NCI-H524 treated with DMSO at 0.1 percent for 48 hours (cell line): ENCODE data around the gene HOXA2.

Experiments used
- DNase-seq: peaks from one replicate; lab custom pipeline; 2025; lab: John Stamatoyannopoulos, UW

Gene HOXA2

GRCh38 chr7:27124902-27125689 lies 22.6 kb upstream of the HOXA2 start:
- no peak for DNase-seq

GRCh38 chr7:27124096-27124901 lies 21.8 kb upstream of the HOXA2 start:
- no peak for DNase-seq

DNA sequence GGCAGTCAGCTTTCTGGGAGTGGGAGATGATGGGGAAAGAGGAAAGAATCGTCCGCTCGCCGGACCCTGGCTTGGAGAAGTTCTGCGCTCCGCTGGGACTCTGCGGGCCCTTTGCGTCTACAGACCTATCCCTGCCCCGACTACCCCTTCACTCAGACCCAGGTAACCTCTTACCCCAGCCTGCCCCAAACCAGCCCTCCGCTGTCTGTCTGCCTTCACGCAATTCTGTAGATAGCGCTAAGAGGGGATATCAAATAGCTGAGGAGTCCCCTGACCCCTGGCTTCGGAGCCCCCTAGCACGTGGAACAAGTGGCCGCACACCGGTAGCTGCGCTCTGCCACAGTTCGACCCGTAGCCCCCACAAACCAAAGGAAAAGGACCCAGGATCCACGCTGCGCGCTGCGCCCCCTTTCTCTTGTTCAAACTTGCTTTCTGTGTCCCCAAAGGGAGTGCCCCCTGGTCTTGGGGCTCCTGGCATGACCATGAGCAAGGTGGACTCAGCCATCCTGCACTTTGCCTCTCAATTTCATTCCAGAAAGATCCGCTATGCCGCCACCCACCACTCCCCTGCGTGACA lies 21.1 kb upstream of the HOXA2 start:
- no peak for DNase-seq

GRCh38 chr7:27123007-27123476 lies 20.6 kb upstream of the HOXA2 start:
- DNase-seq: no peak

DNA sequence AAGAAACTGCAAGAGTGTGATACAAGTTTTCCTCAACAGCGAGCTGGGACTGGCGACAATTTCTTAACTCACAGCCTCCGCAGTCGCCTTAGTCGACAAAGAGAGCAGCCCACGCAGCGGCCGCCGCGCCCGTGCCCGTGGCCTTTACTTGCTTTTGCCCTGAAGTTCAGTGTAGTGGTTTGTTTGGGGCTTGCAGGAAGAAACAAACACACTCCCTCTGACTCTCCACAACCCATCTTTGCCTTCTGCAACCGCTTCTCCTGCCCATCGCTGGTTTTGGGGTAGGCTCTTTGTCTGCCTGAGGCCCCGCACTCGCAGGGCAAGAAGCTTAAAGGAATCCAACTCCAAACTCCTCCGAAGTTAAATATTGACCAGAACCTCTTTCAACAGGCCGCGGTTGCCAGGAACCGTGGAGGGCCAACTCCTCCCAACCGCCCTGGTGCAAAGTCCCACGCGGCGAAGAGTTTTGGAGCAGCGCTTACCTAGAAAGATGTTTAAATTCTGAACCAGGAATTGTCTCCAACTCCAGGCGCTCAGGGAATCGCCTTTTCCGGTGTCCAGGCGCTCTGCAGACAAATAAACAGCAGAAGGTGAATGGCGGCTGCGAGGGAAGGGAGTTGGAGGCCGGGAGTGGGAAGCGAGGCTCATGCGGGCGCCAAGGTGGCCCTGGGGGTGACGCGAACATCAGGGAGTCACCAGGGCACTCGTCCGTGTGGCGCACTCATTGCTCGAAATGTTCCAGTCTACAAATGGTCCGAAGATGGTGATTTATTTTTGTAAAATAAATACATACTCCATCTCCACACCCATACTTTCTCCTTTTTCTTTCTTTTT lies 19.8 kb upstream of the HOXA2 start:
- DNase-seq: no peak

GRCh38 chr7:27121684-27122076 lies 19.2 kb upstream of the HOXA2 start:
- no peak for DNase-seq

DNA sequence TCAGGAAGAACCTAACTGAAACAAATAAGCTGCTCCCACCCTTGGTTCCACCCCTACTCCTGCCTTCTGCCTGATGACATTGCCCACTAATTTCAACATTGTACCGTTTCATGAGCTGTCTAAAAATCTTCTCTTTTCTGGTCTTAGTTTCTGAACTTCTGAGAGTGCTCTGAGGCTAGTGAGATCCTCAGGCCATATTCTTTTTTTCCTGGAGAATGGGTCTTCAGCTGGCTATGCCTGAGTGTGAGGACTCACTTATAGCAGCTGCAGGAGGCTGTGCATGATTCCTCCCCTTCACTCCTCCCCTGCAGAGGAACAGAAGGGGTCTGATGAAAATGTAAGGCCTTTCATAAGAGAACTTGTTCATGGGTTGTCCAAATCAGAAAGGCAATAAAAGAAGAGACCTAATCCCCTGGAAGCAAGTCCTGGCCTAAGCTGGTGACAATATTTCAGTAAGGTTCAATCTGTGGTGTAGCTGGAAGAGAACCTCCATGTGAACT lies 17.0 kb upstream of the HOXA2 start:
- DNase-seq: no peak

GRCh38 chr7:27118580-27118979 lies 16.1 kb upstream of the HOXA2 start:
- DNase-seq: no peak

DNA sequence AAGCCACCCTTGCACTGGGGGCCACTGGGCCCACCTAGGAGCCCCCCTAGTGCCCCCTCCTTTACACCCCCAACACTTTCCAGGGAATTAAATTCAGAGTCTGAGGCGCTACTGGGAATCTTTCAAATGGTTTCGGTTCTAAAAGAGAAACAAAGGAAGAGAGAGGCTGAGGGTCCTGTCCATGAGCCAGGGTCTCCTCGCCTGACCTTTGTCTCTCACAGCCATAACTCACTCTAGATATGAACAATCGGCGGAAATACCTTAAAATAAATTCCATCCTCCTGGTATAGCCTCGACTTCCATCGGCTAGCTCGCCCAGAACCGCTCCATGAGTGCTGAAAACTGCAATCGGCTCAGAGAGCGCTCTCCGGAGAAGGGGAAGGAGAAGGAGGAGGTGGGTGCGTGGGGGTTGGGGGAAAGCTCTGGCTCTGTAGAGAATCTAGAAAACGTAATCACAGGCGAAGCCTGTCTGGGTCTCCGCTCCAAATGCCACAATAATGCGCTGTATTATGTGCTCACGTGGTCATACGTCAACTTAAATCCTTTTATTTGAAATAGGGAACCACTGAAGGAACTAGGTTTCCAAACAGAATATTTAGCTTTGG lies 15.5 kb upstream of the HOXA2 start:
- DNase-seq: no peak

DNA sequence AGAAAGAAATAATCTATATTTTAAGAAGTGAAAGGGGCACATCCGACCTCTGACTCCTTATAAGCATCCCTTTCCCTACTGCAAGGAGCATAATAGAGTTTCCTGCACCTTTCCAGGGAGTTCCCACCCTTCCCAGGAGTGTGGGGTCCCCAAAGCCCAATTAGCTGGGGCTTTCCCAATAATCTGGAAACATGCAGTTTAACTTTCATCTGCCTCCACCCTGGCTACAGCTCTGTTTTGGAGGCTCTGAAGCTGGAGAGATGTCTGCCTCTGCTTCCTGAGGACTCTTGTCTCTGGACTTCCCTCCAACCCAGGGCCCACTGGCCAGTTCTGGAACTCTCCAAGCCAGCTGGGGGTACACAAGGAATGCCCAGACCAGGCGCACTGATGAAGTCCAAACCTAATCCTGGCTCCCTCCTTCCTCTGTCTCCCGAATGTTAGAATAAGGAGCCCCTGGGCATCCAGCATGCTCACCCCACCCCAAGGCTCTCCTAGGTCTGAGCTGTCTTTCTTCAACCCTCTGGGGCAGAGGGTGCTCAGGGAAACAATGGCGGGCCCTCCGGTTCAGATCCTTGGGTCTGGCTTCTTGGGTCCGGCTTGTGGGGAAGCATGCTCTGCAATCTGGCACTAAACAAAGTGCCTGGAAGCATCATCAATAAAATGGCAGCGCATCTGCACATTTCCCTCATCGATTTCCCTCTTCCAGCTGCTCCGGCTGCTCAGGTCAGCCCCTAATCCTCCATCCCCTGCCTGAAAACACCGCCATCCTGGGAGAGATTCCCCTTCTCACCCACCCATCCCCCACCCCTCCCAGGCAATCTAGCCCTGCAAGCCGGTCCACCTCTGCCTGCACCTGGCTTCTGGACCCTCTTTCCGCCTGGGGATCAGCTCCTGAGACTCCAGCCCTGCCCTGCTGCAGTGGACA lies 14.7 kb upstream of the HOXA2 start:
- no peak for DNase-seq

DNA sequence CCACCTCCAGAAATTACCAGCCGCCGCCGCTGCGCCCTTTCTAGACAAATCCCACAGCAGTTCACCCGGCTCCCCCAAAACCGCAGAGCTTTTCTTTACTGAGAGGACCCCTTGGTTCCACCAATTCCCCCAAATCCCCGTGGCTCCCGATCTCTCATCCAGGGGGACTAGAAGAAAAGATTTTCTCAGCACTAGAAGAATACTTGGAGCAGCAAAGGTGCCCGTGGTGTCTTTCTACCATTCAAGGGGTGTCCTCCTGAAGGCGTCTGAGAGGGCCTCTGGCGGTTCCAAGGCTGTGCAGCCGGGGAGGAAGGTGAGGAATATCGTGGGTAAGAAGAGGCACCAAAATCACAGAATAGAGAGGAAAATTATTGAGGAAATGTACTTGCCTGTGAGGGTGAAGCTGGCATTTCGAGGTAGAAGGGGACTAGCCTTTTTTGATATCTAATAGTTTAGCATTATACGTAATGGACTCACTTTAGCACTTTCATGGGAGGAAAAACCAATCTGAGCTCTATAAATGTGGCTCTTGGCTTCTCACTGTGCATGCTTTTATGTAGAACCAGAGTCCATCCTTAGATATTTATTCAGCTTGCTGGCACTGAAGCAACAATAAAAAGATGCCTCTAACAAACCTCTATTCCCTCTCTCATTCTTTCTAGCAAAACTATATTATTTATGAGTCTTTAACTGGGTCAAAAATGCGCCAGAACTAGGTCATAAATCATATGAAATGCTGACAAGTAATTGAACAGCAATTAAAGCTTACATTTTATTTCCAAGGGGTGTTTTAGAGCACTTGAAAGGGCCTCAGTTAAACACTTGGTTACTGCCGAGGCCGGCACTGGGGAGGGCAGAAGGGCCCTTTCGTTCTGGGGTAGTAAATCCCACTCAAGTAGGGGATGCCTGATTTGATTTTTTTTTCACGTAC lies 13.8 kb upstream of the HOXA2 start:
- DNase-seq: no peak

DNA sequence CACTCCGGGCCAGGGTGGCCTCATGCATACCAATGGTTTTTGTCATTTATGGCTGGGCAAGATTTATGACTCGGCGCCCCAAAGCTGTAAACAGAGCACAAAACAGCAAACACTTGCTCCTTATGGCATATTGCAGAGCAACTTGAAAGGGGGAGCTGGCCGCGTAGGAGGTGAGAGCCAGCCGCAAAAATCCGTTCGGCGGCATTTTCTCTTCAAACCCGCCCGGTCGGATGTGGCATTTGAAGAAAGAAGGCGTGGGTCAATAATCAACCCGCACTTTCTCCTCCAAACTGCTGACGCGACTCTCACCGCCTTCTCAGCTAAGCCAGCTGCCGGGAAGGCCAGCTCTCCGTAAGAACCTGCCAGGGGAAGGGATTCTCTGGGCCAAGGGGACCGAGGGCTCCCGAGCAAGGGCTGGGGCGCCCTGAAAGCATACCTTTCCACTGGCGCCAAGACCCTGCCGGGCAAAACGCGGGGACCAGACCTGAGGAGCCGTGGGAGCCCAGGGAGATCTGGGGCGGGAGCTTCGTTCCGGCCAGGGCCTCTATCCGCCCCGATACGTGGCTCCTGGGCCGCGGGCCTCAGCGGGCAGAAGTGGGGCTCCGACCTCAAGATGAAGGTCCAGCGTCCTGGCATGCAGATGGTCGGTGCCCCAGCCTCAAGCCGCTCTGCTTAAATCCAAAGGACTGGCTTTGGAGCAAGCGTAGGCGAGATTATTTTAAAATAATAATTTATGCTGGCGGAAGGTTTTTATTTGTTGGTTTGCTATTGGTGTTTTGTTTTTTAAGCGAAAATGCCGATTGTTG lies 12.9 kb upstream of the HOXA2 start:
- no peak for DNase-seq

GRCh38 chr7:27114881-27115220 lies 12.4 kb upstream of the HOXA2 start:
- DNase-seq: no peak

GRCh38 chr7:27113991-27114769 lies 11.7 kb upstream of the HOXA2 start:
- DNase-seq: no peak

DNA sequence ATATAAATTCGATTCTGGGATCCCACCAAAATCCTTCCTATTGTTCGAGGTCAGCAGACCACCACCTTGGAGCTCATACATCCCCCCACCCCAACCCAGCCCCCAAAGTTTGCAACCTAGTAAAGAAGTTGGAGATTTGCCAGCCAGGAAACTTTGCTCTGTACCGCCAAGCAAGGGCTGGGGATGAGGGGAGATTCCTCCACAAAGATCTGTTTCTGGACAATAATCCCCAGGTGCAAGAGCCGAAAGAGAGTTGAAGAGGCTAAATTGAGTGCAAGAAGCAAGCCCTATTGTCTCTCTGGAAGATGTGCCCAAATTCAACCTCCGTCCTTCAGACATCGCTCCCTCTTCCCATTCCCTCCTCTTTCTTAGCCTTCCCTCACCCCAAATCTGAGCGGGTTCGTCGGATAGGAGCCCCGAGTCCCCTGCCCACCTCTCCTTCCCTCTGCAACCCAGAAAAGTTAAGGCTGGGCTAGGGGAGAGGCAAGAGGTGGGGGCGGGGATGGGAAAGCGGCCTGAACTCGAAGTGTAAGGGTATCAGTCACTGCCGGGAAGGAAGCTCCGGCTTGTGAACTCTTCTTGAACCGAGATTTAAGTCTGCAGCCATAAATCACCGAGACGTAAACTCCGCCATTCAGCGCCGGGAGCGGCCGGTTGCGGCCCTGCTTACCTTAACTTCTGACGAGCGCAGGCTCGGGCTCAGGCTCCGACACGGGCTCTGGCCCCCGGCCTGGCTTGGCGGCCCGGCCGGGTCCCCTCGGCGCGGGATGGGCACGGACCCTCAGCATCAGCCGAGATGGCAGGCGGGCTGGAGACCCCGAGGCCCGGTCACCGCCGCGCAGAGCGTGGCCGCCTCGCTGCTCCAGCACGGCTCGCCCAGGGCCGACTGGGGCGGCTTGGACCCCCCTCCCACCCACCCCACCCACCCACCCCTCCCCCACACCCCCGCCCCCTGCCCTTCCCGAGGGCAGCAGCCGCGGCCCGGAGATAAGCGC lies 10.8 kb upstream of the HOXA2 start:
- no peak for DNase-seq

DNA sequence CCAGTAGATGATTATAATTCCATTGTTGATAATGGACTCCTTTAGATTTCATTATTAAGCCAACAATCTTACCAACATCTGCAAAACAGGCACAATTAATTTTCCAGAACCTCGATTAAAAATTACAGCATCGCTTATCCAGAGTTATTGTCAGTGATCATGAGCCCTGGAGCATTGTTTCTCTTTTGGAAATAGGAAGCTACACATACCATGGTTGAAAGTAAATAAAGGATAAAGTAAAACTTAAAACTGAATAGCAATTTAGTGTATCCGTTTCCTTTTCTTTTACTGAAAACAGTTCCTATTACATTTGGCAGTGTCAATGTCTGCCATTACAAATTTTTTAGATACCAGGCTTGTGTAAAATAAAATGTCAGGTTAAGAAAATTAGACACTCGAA lies 9.9 kb upstream of the HOXA2 start:
- no peak for DNase-seq
